Tibial artery (tissue), 4 donors: Measurements from ENCODE around the gene ARHGEF2.
A peak's percentile ranks its signal among the peaks of the same experiment; 100 is the strongest.

Experiments
- DNase-seq, 2 donors: peaks; one replicate each; pipeline ENCODE4 v3.0.0-alpha.2; 2019
- H3K27ac ChIP-seq, 2 donors: fragments of 200-600 bp; sonication (generic) in 1 of 2; 1 replicate in 1 of 2; 2 replicates in 1 of 2; pipeline ENCODE4 v1.5.1; 2018 to 2019; ENCODE audit warnings: mild to moderate bottlenecking in 1 of 2
- H3K27me3 ChIP-seq, 2 donors: fragments of 200-600 bp; sonication (generic) in 1 of 2; one replicate each; pipeline versions ENCODE4 v1.5.1 to v1.6.0; 2016 to 2019
- H3K36me3 ChIP-seq, 3 donors: fragments of 200-600 bp; sonication (generic) in 2 of 3; one replicate each; pipeline ENCODE4 v1.5.1; 2016 to 2019; ENCODE audit warnings: mild to moderate bottlenecking in 2 of 3
- H3K4me1 ChIP-seq, 4 donors: fragments of 200-600 bp; sonication (generic) in 2 of 4; 1 replicate in 3 of 4; 2 replicates in 1 of 4; pipeline ENCODE4 v1.5.1; 2016 to 2019
- H3K4me3 ChIP-seq, 2 donors: fragments of 200-600 bp; sonication (generic) in 1 of 2; 1 replicate in 1 of 2; 2 replicates in 1 of 2; pipeline ENCODE4 v1.5.1; 2018 to 2019; ENCODE audit warnings: mild to moderate bottlenecking in 2 of 2
- H3K9me3 ChIP-seq, 3 donors: fragments of 200-600 bp; sonication (generic) in 1 of 3; one replicate each; pipeline ENCODE4 v1.5.1; 2016 to 2019
- CTCF ChIP-seq, 2 experiments: fragments of 200-600 bp in 1 of 2; fragments of 450-650 bp in 1 of 2; IDR thresholded peaks; one replicate each; pipeline ENCODE4 v1.5.1; 2017 to 2019; ENCODE audit warnings: antibody characterized with exemption in 2 of 2, mild to moderate bottlenecking in 1 of 2, moderate library complexity in 1 of 2
- intact Hi-C: fragments of 100-400 bp; cut with DNase I; formaldehyde crosslinking; loops from one replicate; pipeline ENCODE4 v1.15.0; 2023; ENCODE audit warnings: low total_unique reads

The ARHGEF2 gene

DNA sequence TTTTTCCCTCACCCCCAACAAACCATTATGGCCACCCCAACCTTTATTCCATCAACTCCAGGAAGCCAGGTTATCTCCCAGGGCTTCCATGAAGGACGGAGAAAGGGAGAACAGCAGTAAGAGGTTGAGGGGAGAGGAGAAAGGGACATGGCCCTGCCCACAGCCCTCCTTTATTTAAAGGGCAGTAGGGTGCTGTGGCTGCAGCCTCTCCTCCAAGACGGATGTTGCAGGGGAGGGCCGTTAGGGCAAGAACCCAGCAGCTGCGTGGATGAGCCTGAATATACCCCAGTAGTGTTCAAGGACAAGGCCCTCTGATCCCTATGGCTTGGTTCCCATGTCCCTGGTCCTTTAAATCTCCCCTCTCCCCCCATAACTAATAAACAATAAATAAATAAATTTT lies 31.1 kb downstream of the ARHGEF2 start:
- TF ChIP-seq CTCF (IDR thresholded peaks at IDR 0.05): no peak
- H3K4me1 ChIP-seq: peaks cover 0 to 14% (median 8%) of the 10 kb centered on the region in 4 donors
- H3K4me3 ChIP-seq: no peak overlapping the region
- no peaks in the 10 kb centered on the region for H3K27me3 ChIP-seq
- H3K36me3 ChIP-seq: peaks cover 58 to 67% (median 60%) of the 10 kb centered on the region in 3 donors
- no peaks in the 10 kb centered on the region for H3K9me3 ChIP-seq
- DNase-seq: no peak
- intact Hi-C loops: no loop called here
- no peak overlapping the region for H3K27ac ChIP-seq

DNA sequence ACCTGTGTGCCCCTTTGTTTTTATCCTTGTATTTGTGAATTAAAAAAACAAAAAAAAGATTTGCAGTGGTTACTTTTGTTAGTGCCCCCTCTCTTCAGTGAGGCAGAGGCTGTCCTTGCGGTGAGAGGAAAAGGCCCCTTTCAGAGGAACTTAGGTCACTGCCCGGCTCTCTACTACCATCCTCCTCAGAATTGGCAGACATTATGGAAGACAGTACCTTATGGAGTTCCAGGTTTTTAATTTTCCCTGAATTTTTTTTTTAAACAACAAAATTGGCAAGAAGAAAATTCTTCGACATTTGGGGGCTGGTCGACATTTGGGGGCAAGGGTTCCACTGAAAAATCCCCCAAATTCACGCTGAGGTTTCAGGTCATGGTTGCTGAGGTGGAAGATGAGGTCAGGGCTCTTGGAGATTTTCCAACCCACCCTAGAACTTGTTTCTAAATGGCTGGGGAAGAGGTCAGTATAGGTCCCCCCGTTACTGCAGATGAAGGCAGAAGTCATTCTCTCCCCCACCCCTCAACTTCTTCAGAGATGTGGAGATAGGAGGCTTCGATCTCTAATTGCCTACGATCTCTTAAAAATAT lies 31.6 kb downstream of the ARHGEF2 start:
- DNase-seq: no peak
- H3K4me3 ChIP-seq: no peak overlapping the region
- no peak for TF ChIP-seq CTCF (IDR thresholded peaks at IDR 0.05)
- peaks cover 0 to 20% (median 14%) of the 10 kb centered on the region in 4 donors for H3K4me1 ChIP-seq
- intact Hi-C loops: no loop called here
- H3K27ac ChIP-seq: peak overlapping the region in 1 of 2 donors; percentile 35
- no peaks in the 10 kb centered on the region for H3K27me3 ChIP-seq
- H3K9me3 ChIP-seq: no peaks in the 10 kb centered on the region
- H3K36me3 ChIP-seq: peaks cover 52 to 61% (median 55%) of the 10 kb centered on the region in 3 donors

- H3K9me3 ChIP-seq: no peaks in the 10 kb centered on the region
- peaks cover 29 to 38% (median 32%) of the 10 kb centered on the region in 3 donors for H3K36me3 ChIP-seq
- peaks cover 0 to 43% (median 34%) of the 10 kb centered on the region in 4 donors for H3K4me1 ChIP-seq
- no peak for DNase-seq
- H3K27me3 ChIP-seq: no peaks in the 10 kb centered on the region
- peak overlapping the region in 1 of 2 donors; percentile 30 for H3K27ac ChIP-seq
- H3K4me3 ChIP-seq: no peak overlapping the region
- intact Hi-C loops: no loop called here
- TF ChIP-seq CTCF (IDR thresholded peaks at IDR 0.05): no peak
These were observed 33.9 kb downstream of the ARHGEF2 start for GRCh38 chr1:155944444-155944799.

DNA sequence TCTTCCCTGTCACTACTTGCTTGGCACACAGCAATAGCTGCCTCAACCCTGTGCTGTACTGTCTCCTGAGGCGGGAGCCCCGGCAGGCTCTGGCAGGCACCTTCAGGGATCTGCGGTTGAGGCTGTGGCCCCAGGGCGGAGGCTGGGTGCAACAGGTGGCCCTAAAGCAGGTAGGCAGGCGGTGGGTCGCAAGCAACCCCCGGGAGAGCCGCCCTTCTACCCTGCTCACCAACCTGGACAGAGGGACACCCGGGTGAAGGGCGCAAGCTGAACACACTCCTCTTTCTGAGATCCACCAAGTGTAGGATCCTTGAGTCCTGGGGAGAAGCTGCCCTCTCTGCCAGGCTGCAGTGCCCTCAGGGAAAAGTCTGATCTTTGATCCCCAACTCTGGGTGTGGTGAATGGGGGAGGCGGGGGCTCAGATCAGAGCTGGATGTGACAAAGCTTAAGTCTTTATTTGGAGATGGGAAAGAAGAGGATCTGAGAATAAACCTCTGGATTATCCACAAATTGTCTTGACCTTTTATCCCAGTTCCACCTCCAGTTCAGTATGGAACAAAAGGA lies 35.7 kb downstream of the ARHGEF2 start:
- peak in 1 of 2 donors; percentile 60 for DNase-seq
- peaks cover 0 to 55% (median 40%) of the 10 kb centered on the region in 4 donors for H3K4me1 ChIP-seq
- H3K27me3 ChIP-seq: no peaks in the 10 kb centered on the region
- TF ChIP-seq CTCF (IDR thresholded peaks at IDR 0.05): no peak
- H3K27ac ChIP-seq: peak overlapping the region; percentile 67 to 71
- peaks cover 11 to 20% (median 15%) of the 10 kb centered on the region in 3 donors for H3K36me3 ChIP-seq
- intact Hi-C loops: no loop called here
- H3K4me3 ChIP-seq: no peak overlapping the region
- no peaks in the 10 kb centered on the region for H3K9me3 ChIP-seq

- Histone ChIP-seq H3K27ac (peak overlapping the region; percentile 67 to 71), H3K27me3 (no peaks in the 10 kb centered on the region), H3K36me3 (peaks cover 5 to 14% (median 8%) of the 10 kb centered on the region in 3 donors), H3K4me1 (peaks cover 0 to 55% (median 40%) of the 10 kb centered on the region in 4 donors), H3K9me3 (no peaks in the 10 kb centered on the region), H3K4me3 (no peak overlapping the region)
- intact Hi-C loops: no loop called here
- no peak for TF ChIP-seq CTCF (IDR thresholded peaks at IDR 0.05)
- peak in 1 of 2 donors; percentile 62 for DNase-seq
These were observed 36.4 kb downstream of the ARHGEF2 start for GRCh38 chr1:155941845-155942531.
